DOHH2 (cell line): Measurements from ENCODE around the gene TRIM43B.
"Not testable (repeated sequence)": the region's sequence is repeated elsewhere in the genome, so short reads cannot be mapped to it uniquely, and the experiment has no call there.

Experiments
- CTCF ChIP-seq: fragments of 200-600 bp; sonication (generic); IDR thresholded peaks from one replicate; pipeline ENCODE4 v1.5.1; 2014; ENCODE audit warnings: antibody characterized with exemption, mild to moderate bottlenecking, low read depth, low read length; ENCODE audit not compliant: poor library complexity, severe bottlenecking
- EZH2phosphoT487 ChIP-seq: fragments of 200-600 bp; sonication (generic); IDR thresholded peaks from 2 replicates; pipeline ENCODE4 v1.6.1; 2017; ENCODE audit warnings: borderline replicate concordance, mild to moderate bottlenecking, antibody characterized with exemption, low read length, moderate library complexity, mixed read lengths

GRCh38 chr2:95484654-95485053 is at the start of gene TRIM43B:
- not testable (repeated sequence) for TF ChIP-seq CTCF, EZH2phosphoT487
